HEK293 (cell line): Measurements from ENCODE around the gene GSC2.
A peak's percentile ranks its signal among the peaks of the same experiment; 100 is the strongest.

ENCODE experiments used
- CTCF ChIA-PET: fragments of 350-600 bp; formaldehyde crosslinking; extraction: SDS; loops from one replicate; lab custom pipeline; 2021; ENCODE audit warnings: antibody characterized with exemption; lab: Yijun Ruan, JAX
- POLR2A ChIA-PET: fragments of 300-600 bp; formaldehyde crosslinking; extraction: SDS; loops from one replicate; lab custom pipeline; 2020; ENCODE audit warnings: antibody characterized with exemption, inconsistent platforms; lab: Yijun Ruan, JAX
- H3K27ac ChIP-seq: fragments of 200-500 bp; sonication (Bioruptor generic); 2 replicates; pipeline ENCODE4 v1.5.1; 2014; ENCODE audit warnings: low read depth, low read length, control low read depth, inconsistent platforms; ENCODE audit errors: extremely low read depth
- H3K36me3 ChIP-seq, 2 experiments: fragments of 200-500 bp in 1 of 2; sonication (Bioruptor generic) in 1 of 2; 1 replicate in 1 of 2; 2 replicates in 1 of 2; pipeline ENCODE4 v1.5.1; 2014 to 2017; ENCODE audit warnings: inconsistent platforms in 2 of 2, low read length in 2 of 2; ENCODE audit not compliant: control insufficient read depth in 2 of 2, insufficient read depth in 1 of 2
- H3K4me1 ChIP-seq: fragments of 200-500 bp; sonication (Bioruptor generic); 2 replicates; pipeline ENCODE4 v1.5.1; 2014; ENCODE audit warnings: mild to moderate bottlenecking, low read length, inconsistent platforms; ENCODE audit not compliant: control insufficient read depth, insufficient read depth
- H3K4me3 ChIP-seq: 2 replicates; pipeline ENCODE4 v1.5.1; 2011; ENCODE audit warnings: low read depth, mild to moderate bottlenecking, control low read depth, low read length, moderate library complexity
- H3K9me3 ChIP-seq: fragments of 200-500 bp; sonication (Bioruptor generic); 2 replicates; pipeline ENCODE4 v1.5.1; 2014; ENCODE audit warnings: low read depth, low read length, inconsistent platforms; ENCODE audit not compliant: control insufficient read depth, insufficient read depth
- FEZF1 ChIP-seq: fragments of 450-650 bp; formaldehyde crosslinking; IDR thresholded peaks from 2 replicates; pipeline ENCODE4 v1.5.1; 2016; ENCODE audit warnings: missing biosample characterization, missing genetic modification characterization
- PRDM1 ChIP-seq: fragments of 450-650 bp; formaldehyde crosslinking; IDR thresholded peaks from 2 replicates; pipeline ENCODE4; 2016; ENCODE audit warnings: missing biosample characterization, missing genetic modification characterization
- ZNF324 ChIP-seq: fragments of 450-650 bp; formaldehyde crosslinking; IDR thresholded peaks from 2 replicates; pipeline ENCODE4 v1.5.1; 2016; ENCODE audit warnings: missing biosample characterization, missing genetic modification characterization
- ZNF837 ChIP-seq: fragments of 450-650 bp; formaldehyde crosslinking; IDR thresholded peaks from 2 replicates; pipeline ENCODE4 v1.5.1; 2016; ENCODE audit warnings: missing biosample characterization, missing genetic modification characterization
- TF ChIP-seq, protein P1 (sequence below): fragments of 450-650 bp; formaldehyde crosslinking; IDR thresholded peaks from 2 replicates; pipeline ENCODE4 v1.5.1; 2017; ENCODE audit warnings: missing biosample characterization, missing genetic modification characterization
- TF ChIP-seq, protein P2 (sequence below): fragments of 450-650 bp; formaldehyde crosslinking; IDR thresholded peaks from 2 replicates; pipeline ENCODE4 v1.5.1; 2016; ENCODE audit warnings: missing biosample characterization, missing genetic modification characterization, borderline replicate concordance
- TF ChIP-seq, protein P3 (sequence below): fragments of 450-650 bp; formaldehyde crosslinking; IDR thresholded peaks from 2 replicates; pipeline ENCODE4 v1.5.1; 2016; ENCODE audit warnings: missing biosample characterization, missing genetic modification characterization

GSC2 gene

DNA sequence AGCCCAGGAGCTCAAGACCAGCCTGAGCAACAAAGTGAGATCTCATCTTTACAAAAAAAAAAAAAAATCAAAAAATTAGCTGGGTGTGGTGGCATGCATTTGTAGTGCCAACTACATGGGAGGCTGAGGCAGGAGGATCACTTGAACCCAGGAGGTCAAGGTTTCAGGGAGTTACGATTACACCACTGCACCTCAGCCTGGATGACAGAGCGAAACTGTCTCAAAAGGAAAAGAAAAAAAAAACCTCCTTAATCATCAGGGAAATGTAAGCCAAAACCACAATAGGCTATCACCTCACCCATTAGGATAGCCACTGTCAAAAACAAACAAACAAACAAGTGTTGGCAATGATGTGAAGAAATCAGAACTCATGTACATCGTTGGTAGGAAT is 41.3 kb downstream of the GSC2 start:
- no peak overlapping the region for H3K27ac ChIP-seq
- H3K4me1 ChIP-seq: peaks cover 9% of the 10 kb centered on the region
- ChIA-PET POLR2A (interaction anchor here (0.7 to 1.0 kb wide), 2 partner anchors 8 to 36 kb away, joined by 3 to 8 read pairs; partner anchors contain the start of gene ESS2), CTCF (interaction anchor here (0.8 kb wide), 1 partner anchor 9 kb away, joined by 3 read pairs; no protein-coding TSS in a partner anchor)
- H3K4me3 ChIP-seq: no peak overlapping the region
- H3K9me3 ChIP-seq: no peaks in the 10 kb centered on the region
- peaks cover 0 to 10% of the 10 kb centered on the region in 2 experiments; a peak in 1 of 3 replicates for H3K36me3 ChIP-seq
- TF ChIP-seq, protein P1, sequence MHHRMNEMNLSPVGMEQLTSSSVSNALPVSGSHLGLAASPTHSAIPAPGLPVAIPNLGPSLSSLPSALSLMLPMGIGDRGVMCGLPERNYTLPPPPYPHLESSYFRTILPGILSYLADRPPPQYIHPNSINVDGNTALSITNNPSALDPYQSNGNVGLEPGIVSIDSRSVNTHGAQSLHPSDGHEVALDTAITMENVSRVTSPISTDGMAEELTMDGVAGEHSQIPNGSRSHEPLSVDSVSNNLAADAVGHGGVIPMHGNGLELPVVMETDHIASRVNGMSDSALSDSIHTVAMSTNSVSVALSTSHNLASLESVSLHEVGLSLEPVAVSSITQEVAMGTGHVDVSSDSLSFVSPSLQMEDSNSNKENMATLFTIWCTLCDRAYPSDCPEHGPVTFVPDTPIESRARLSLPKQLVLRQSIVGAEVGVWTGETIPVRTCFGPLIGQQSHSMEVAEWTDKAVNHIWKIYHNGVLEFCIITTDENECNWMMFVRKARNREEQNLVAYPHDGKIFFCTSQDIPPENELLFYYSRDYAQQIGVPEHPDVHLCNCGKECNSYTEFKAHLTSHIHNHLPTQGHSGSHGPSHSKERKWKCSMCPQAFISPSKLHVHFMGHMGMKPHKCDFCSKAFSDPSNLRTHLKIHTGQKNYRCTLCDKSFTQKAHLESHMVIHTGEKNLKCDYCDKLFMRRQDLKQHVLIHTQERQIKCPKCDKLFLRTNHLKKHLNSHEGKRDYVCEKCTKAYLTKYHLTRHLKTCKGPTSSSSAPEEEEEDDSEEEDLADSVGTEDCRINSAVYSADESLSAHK (tag by site-specific recombination): 0 out of 2 replicates have a peak, but pooled peaks have one; percentile 9
- TF ChIP-seq, protein P2, sequence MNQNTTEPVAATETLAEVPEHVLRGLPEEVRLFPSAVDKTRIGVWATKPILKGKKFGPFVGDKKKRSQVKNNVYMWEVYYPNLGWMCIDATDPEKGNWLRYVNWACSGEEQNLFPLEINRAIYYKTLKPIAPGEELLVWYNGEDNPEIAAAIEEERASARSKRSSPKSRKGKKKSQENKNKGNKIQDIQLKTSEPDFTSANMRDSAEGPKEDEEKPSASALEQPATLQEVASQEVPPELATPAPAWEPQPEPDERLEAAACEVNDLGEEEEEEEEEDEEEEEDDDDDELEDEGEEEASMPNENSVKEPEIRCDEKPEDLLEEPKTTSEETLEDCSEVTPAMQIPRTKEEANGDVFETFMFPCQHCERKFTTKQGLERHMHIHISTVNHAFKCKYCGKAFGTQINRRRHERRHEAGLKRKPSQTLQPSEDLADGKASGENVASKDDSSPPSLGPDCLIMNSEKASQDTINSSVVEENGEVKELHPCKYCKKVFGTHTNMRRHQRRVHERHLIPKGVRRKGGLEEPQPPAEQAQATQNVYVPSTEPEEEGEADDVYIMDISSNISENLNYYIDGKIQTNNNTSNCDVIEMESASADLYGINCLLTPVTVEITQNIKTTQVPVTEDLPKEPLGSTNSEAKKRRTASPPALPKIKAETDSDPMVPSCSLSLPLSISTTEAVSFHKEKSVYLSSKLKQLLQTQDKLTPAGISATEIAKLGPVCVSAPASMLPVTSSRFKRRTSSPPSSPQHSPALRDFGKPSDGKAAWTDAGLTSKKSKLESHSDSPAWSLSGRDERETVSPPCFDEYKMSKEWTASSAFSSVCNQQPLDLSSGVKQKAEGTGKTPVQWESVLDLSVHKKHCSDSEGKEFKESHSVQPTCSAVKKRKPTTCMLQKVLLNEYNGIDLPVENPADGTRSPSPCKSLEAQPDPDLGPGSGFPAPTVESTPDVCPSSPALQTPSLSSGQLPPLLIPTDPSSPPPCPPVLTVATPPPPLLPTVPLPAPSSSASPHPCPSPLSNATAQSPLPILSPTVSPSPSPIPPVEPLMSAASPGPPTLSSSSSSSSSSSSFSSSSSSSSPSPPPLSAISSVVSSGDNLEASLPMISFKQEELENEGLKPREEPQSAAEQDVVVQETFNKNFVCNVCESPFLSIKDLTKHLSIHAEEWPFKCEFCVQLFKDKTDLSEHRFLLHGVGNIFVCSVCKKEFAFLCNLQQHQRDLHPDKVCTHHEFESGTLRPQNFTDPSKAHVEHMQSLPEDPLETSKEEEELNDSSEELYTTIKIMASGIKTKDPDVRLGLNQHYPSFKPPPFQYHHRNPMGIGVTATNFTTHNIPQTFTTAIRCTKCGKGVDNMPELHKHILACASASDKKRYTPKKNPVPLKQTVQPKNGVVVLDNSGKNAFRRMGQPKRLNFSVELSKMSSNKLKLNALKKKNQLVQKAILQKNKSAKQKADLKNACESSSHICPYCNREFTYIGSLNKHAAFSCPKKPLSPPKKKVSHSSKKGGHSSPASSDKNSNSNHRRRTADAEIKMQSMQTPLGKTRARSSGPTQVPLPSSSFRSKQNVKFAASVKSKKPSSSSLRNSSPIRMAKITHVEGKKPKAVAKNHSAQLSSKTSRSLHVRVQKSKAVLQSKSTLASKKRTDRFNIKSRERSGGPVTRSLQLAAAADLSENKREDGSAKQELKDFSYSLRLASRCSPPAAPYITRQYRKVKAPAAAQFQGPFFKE (tag by site-specific recombination): no peak

DNA sequence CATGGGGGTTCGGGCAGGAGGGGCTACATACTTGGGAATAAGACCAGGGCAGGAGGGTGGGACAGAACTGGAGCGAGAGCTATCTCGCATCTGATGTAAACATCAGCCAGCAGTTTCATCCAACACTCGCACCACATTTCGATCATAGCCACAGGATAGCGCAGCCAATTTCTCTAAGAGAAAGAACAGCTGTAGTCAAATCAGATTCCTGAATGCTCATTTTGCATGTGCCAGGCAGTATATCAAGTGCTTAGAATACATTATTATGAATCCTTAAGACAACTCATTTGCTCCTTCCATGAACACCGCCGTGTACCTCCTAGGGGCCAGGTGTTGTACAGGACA is 42.4 kb downstream of the GSC2 start:
- peaks cover 13% of the 10 kb centered on the region for H3K4me1 ChIP-seq
- H3K9me3 ChIP-seq: no peaks in the 10 kb centered on the region
- TF ChIP-seq PRDM1 (tag by site-specific recombination) (0 out of 2 replicates have a peak, but pooled peaks have one; percentile 3), ZNF324 (tag by site-specific recombination) (no peak), FEZF1 (tag by site-specific recombination) (peak; percentile 39)
- H3K36me3 ChIP-seq: peaks cover 0 to 10% of the 10 kb centered on the region in 2 experiments; a peak in 2 of 3 replicates
- ChIA-PET POLR2A (interaction anchor here (0.8 to 1.0 kb wide), 2 partner anchors 37 to 49 kb away, joined by 3 read pairs; partner anchors contain the start of gene ESS2), CTCF (interaction anchor here (0.6 to 2.2 kb wide), 6 partner anchors 8 to 98 kb away, joined by 3 to 7 read pairs (median 3); partner anchors contain the start of genes ESS2 and SLC25A1)
- no peak overlapping the region for H3K27ac ChIP-seq
- H3K4me3 ChIP-seq: no peak overlapping the region

DNA sequence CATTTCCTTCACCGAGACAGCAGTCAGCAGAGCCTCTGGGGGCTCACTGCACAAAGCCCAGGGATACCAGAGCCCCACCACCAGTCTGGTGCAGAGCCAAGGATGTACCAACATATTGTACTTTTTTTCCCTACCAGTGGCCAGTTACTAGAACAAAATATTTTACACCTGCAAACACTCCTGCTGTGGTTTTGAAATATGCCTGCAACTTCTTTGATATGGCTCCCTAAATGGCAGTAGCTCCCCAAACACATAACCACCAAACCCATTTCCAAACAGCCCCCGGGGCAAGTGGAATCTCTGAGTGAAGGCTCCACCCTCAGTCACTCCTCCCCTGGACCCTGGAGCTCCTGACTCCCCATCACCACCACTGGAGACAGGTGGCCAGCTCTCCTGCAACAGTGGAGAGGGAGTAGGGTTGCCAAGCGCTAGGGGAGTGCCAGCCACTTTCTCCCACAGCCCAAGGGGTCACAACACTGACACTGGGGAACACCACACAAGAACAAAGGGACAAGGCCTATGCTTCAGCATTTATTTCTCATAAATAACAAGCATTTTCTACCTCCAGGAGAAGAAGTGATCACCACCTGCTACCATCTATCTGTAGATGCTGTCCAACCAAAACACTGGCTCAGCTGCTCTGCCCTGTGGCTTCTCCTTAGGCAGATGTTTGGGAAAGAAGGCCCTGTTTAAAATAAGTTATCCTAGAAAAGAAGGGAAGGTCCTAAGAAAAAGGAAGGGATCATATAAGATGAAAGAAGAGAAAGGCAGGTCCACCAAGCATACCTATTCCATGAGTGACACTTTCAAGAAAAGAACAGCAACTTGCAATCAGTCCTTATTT is 43.0 kb downstream of the GSC2 start:
- ChIA-PET CTCF (interaction anchor here (0.7 to 2.2 kb wide), 5 partner anchors 8 to 358 kb away, joined by 3 to 7 read pairs (median 3); partner anchors contain the start of genes ESS2 and SLC25A1), POLR2A (no interaction called here)
- H3K27ac ChIP-seq: no peak overlapping the region
- no peak overlapping the region for H3K4me3 ChIP-seq
- peaks cover 13% of the 10 kb centered on the region for H3K4me1 ChIP-seq
- TF ChIP-seq, protein P3, sequence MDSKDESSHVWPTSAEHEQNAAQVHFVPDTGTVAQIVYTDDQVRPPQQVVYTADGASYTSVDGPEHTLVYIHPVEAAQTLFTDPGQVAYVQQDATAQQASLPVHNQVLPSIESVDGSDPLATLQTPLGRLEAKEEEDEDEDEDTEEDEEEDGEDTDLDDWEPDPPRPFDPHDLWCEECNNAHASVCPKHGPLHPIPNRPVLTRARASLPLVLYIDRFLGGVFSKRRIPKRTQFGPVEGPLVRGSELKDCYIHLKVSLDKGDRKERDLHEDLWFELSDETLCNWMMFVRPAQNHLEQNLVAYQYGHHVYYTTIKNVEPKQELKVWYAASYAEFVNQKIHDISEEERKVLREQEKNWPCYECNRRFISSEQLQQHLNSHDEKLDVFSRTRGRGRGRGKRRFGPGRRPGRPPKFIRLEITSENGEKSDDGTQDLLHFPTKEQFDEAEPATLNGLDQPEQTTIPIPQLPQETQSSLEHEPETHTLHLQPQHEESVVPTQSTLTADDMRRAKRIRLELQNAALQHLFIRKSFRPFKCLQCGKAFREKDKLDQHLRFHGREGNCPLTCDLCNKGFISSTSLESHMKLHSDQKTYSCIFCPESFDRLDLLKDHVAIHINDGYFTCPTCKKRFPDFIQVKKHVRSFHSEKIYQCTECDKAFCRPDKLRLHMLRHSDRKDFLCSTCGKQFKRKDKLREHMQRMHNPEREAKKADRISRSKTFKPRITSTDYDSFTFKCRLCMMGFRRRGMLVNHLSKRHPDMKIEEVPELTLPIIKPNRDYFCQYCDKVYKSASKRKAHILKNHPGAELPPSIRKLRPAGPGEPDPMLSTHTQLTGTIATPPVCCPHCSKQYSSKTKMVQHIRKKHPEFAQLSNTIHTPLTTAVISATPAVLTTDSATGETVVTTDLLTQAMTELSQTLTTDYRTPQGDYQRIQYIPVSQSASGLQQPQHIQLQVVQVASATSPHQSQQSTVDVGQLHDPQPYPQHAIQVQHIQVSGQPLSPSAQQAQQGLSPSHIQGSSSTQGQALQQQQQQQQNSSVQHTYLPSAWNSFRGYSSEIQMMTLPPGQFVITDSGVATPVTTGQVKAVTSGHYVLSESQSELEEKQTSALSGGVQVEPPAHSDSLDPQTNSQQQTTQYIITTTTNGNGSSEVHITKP: 0 out of 2 replicates have a peak, but pooled peaks have one; percentile 13
- TF ChIP-seq PRDM1 (tag by site-specific recombination) (0 out of 2 replicates have a peak, but pooled peaks have one; percentile 5), ZNF837 (tag by site-specific recombination) (no peak)
- no peaks in the 10 kb centered on the region for H3K9me3 ChIP-seq
- H3K36me3 ChIP-seq: peaks cover 0 to 10% of the 10 kb centered on the region in 2 experiments; a peak in 2 of 3 replicates
